ENCODE data around the gene SOS1. TPM values are rescaled to one million over a fixed set of nuclear protein-coding genes. Genes with fewer than 3 reads are reported as not detected.

The SOS1 gene
- total and polyA plus RNA-seq, 9 donors: 14.4 to 70.1 (median 41.8) TPM

GRCh38 chr2:39069890-39070465, 50.9 kb downstream of the SOS1 start:
- H3K27ac ChIP-seq: no peak overlapping the region
- H3K4me3 ChIP-seq: no peak overlapping the region
- DNase-seq: no peak
- no peaks in the 10 kb centered on the region for H3K4me1 ChIP-seq (ENCODE audit: insufficient read depth)
- H3K27me3 ChIP-seq: no peaks in the 10 kb centered on the region
- intact Hi-C loops (cut with DNase I): loop anchor here in 2 of 4 donors (10.0 kb wide), 2 partner anchors 45 to 55 kb away; partner anchors contain the start of gene SOS1 (in 1 of the 2)
- no peak for TF ChIP-seq POLR2A (IDR thresholded peaks at IDR 0.05)
- no peak for TF ChIP-seq CTCF (IDR thresholded peaks at IDR 0.05)
- TF ChIP-seq EP300 (IDR thresholded peaks at IDR 0.05): no peak
- WGBS, 3 donors: 94 to 97% (median 96%) methylated on average over 1 of the region's 1 CpG
- H3K36me3 ChIP-seq: no peaks in the 10 kb centered on the region
- H3K9me3 ChIP-seq: no peaks in the 10 kb centered on the region

- no peak overlapping the region for H3K4me3 ChIP-seq
- TF ChIP-seq CTCF (IDR thresholded peaks at IDR 0.05): no peak
- TF ChIP-seq EP300 (IDR thresholded peaks at IDR 0.05): no peak
- no peak for TF ChIP-seq POLR2A (IDR thresholded peaks at IDR 0.05)
- no peaks in the 10 kb centered on the region for H3K9me3 ChIP-seq
- H3K4me1 ChIP-seq (ENCODE audit: insufficient read depth): no peaks in the 10 kb centered on the region
- 90 to 95% (median 93%) methylated on average over 3 of the region's 3 CpGs for WGBS, 3 donors
- no peaks in the 10 kb centered on the region for H3K27me3 ChIP-seq
- no peak overlapping the region for H3K27ac ChIP-seq
- DNase-seq: no peak
- H3K36me3 ChIP-seq: no peaks in the 10 kb centered on the region
- intact Hi-C loops (cut with DNase I): loop anchor here in 1 of 4 donors (10.0 kb wide), 1 partner anchor 46 kb away; no protein-coding TSS in a partner anchor
Measured at GRCh38 chr2:39069136-39069515, 51.7 kb downstream of the SOS1 start.

GRCh38 chr2:39068299-39069135, 52.3 kb downstream of the SOS1 start:
- WGBS, 3 donors: 60 to 83% (median 74%) methylated on average over 1 of the region's 1 CpG
- no peaks in the 10 kb centered on the region for H3K9me3 ChIP-seq
- no peaks in the 10 kb centered on the region for H3K4me1 ChIP-seq (ENCODE audit: insufficient read depth)
- no peak overlapping the region for H3K27ac ChIP-seq
- TF ChIP-seq CTCF (IDR thresholded peaks at IDR 0.05) (no peak), POLR2A (IDR thresholded peaks at IDR 0.05) (no peak), EP300 (IDR thresholded peaks at IDR 0.05) (no peak)
- no peak for DNase-seq
- no peaks in the 10 kb centered on the region for H3K27me3 ChIP-seq
- no peaks in the 10 kb centered on the region for H3K36me3 ChIP-seq
- intact Hi-C loops (cut with DNase I): loop anchor here in 1 of 4 donors (10.0 kb wide), 1 partner anchor 46 kb away; no protein-coding TSS in a partner anchor
- H3K4me3 ChIP-seq: no peak overlapping the region

- H3K9me3 ChIP-seq: no peaks in the 10 kb centered on the region
- no peaks in the 10 kb centered on the region for H3K4me1 ChIP-seq (ENCODE audit: insufficient read depth)
- no peaks in the 10 kb centered on the region for H3K27me3 ChIP-seq
- no peaks in the 10 kb centered on the region for H3K36me3 ChIP-seq
- H3K4me3 ChIP-seq: no peak overlapping the region
- TF ChIP-seq CTCF (IDR thresholded peaks at IDR 0.05) (no peak), POLR2A (IDR thresholded peaks at IDR 0.05) (no peak)
- DNase-seq: no peak
- no peak overlapping the region for H3K27ac ChIP-seq
- intact Hi-C loops (cut with DNase I): loop anchor here in 1 of 4 donors (10.0 kb wide), 1 partner anchor 49 kb away; no protein-coding TSS in a partner anchor
Measured at GRCh38 chr2:39065616-39066015, 55.2 kb downstream of the SOS1 start.

Measured in ovary (tissue), 9 donors.